ENCODE measurements around the gene SNRPD2. TPM values are rescaled to one million over a fixed set of nuclear protein-coding genes. Genes with fewer than 3 reads are reported as not detected.

The SNRPD2 gene
- total RNA-seq, 4 donors from 2014 or later: 117 to 159 (median 152) TPM

DNA sequence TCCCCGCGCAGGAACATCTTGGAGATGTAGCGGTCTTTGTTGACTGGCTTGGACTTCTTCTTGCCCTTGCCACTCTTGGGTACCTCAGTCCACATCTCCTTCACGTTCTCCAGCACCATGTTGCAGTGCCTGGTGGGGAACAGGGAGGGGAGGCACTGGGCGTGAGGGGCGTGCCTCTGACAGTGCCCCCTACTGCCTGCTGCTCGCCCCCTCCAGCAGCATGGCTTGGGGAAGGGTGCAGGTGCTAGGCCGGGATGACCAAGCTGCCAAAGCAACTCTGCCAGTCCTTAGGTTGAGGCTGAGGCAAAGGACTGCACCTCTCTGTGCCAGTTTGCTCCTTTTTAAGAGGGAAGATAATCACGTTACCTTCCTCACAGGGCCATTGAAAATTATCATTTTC is 4.2 kb downstream of the SNRPD2 start:
- TF ChIP-seq, protein P1, sequence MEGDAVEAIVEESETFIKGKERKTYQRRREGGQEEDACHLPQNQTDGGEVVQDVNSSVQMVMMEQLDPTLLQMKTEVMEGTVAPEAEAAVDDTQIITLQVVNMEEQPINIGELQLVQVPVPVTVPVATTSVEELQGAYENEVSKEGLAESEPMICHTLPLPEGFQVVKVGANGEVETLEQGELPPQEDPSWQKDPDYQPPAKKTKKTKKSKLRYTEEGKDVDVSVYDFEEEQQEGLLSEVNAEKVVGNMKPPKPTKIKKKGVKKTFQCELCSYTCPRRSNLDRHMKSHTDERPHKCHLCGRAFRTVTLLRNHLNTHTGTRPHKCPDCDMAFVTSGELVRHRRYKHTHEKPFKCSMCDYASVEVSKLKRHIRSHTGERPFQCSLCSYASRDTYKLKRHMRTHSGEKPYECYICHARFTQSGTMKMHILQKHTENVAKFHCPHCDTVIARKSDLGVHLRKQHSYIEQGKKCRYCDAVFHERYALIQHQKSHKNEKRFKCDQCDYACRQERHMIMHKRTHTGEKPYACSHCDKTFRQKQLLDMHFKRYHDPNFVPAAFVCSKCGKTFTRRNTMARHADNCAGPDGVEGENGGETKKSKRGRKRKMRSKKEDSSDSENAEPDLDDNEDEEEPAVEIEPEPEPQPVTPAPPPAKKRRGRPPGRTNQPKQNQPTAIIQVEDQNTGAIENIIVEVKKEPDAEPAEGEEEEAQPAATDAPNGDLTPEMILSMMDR (IDR thresholded peaks at IDR 0.05; ENCODE audit: low read depth): no peak

DNA sequence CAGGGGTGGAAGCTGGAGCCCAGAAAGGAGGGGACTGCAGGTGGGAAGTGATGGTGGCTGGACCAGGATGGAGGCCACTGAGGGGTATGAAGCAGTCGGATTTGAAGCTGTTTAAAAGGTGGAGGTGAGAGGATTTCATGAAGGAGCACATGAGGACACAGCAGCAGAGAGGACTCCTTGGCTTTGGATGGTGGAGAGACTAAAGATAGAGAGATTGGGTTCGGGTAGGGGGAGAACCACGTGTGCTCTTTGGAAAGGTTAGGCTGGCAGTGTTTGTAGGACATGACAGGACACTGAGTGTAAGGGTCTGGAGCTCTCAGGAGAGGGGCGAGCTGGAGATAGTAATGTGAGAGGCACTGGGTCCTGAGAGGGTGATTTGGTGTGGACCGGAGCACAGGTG is 8.8 kb downstream of the SNRPD2 start:
- TF ChIP-seq, protein P1 (IDR thresholded peaks at IDR 0.05; ENCODE audit: low read depth): no peak

DNA sequence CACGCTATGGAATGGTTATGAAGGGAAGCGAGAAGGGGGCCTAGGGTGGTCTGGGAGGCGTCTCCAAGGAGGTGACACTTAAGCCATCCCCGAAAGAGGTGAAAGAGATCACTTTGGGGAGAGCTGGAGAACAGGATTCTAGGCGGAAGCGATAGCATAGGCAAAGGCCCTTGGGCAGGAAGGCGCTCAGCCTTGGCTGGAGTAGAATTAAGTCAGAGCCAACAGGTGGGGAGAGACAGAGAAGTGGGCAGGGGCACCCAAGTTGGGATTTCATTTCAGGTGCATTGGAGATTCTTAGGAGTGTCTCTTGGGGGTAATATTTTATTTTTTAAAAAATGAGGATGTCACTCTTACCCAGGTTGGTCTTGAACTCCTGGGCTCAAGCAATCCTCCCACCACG is 9.6 kb downstream of the SNRPD2 start:
- TF ChIP-seq, protein P1 (IDR thresholded peaks at IDR 0.05; ENCODE audit: low read depth): no peak

DNA sequence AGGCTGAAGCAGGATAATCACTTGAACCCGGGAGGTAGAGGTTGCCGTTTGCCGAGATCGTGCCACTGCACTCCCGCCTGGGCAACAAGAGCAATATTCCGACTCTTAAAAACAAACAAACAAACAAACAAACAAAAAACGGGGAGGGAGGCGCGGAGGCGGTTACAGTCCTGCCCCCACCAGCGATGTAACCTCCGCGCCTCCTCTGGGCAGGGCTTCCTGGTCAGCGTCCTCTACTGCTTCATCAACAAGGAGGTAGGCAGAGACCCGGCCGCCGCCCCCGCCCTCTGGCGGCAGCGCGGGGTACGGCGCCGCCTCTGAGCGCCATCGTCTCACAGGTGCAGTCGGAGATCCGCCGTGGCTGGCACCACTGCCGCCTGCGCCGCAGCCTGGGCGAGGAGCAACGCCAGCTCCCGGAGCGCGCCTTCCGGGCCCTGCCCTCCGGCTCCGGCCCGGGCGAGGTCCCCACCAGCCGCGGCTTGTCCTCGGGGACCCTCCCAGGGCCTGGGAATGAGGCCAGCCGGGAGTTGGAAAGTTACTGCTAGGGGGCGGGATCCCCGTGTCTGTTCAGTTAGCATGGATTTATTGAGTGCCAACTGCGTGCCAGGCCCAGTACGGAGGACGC is 10.2 kb downstream of the SNRPD2 start:
- TF ChIP-seq, protein P1 (IDR thresholded peaks at IDR 0.05; ENCODE audit: low read depth): no peak

DNA sequence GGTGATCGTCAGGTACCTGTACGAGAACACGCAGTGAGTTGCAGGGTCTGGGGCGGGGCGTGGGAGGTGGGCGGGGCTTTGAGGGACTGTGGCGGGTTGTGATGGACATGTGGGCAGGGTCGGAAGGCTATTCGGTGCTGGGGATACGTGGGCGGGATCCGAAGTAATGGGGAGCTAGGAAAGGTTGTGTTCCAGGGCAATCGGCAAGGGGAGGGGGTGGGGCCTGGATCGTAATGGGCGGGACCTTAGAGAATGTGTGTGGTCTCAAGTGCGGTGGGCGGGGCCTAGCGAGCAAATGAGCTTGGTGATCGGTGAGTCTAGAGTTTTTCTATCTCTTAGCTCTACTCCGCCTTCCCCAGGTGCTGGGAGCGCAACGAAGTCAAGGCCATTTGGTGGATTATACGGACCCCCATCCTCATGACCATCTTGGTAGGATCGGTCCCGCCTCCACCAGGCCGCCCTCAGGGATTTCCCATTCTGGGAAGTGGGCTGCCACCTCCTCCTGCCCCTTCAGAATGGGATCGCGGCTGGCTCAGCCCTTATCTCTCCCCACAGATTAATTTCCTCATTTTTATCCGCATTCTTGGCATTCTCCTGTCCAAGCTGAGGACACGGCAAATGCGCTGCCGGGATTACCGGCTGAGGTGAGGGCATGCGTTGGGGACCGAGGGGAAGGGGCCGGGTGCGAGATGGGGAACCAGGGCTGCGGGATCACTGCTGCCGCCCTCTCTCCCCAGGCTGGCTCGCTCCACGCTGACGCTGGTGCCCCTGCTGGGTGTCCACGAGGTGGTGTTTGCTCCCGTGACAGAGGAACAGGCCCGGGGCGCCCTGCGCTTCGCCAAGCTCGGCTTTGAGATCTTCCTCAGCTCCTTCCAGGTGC is 14.2 kb downstream of the SNRPD2 start:
- TF ChIP-seq, protein P1 (IDR thresholded peaks at IDR 0.05; ENCODE audit: low read depth): no peak

DNA sequence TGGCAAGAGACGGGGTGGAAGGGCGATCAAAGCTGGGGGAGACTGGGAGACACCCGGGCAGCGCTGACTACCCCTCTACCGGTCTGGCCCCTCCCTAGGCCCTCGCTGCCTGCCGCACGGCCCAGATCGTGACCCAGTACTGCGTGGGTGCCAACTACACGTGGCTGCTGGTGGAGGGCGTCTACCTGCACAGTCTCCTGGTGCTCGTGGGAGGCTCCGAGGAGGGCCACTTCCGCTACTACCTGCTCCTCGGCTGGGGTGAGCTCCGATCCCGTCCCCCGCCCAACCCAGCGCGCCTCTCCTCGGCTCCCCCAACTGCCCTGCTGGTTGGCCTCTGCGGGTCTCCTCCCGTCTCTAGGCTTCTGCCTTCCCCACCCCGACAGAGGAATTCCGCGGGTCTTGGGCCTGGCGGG is 14.9 kb downstream of the SNRPD2 start:
- TF ChIP-seq, protein P1 (IDR thresholded peaks at IDR 0.05; ENCODE audit: low read depth): no peak

DNA sequence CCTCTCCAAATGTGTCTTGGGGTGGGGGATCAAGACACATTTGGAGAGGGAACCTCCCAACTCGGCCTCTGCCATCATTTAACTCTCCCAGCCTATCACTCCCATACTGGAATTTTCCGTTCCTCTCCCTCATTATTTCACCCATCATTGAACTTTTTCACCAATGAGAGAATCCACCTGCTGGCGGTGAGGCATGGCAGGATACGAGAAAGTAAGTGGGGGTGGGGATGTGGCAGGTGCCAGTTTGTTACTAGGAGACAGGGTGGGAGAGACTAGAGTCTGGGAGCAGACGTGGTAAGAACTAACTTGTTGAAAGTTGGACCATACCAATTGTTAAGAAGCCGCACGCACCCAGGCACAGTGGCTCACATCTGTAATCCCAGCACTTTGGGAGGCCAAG is 16.8 kb downstream of the SNRPD2 start:
- TF ChIP-seq, protein P1 (IDR thresholded peaks at IDR 0.05; ENCODE audit: low read depth): no peak

Data from subcutaneous adipose tissue (tissue), 4 donors.